ENCODE results near the gene CDC42EP5.

Gene CDC42EP5

GRCh38 chr19:54478677-54479266 is 5.7 kb upstream of the CDC42EP5 start:
- TF ChIP-seq ZFX (IDR thresholded peaks at IDR 0.05): no peak
- TF ChIP-seq CTCF (conservative IDR thresholded peaks at IDR 0.05): peak; percentile 84

GRCh38 chr19:54477650-54478049 is 4.6 kb upstream of the CDC42EP5 start:
- H3K27ac ChIP-seq: no peak overlapping the region
- TF ChIP-seq CTCF (conservative IDR thresholded peaks at IDR 0.05) (no peak), ZFX (IDR thresholded peaks at IDR 0.05) (no peak)

More at GRCh38 chr19:54478677-54479266, 5.7 kb upstream of the CDC42EP5 start:
- H3K27ac ChIP-seq: no peak overlapping the region

GRCh38 chr19:54475706-54476105 is 2.6 kb upstream of the CDC42EP5 start:
- TF ChIP-seq ZFX (IDR thresholded peaks at IDR 0.05) (no peak), CTCF (conservative IDR thresholded peaks at IDR 0.05) (no peak)
- no peak overlapping the region for H3K27ac ChIP-seq

DNA sequence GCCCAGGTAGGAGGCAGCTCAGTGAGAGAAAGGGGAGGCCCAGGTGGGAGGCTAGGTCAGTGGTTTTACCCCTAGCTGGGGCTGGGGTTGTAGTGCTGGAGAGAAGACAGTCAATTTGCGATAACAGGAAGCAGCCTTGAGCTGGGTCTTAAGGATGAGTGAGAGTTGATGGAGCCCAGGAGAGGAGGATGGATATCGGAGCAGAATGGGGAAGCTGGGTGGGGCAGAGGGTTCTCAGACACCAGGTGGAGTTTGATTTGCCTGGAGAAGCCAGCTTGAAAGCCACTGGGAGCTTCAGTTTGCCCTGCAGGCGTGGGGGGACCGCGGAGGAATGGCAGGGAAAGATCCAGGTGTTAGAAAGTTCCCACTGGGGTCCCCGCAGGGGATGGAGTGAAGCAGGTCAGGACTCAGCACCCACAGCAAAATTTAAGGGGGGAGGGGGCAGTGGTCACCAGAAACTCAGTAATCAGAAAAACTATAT is 836 bp upstream of the CDC42EP5 start:
- H3K27ac ChIP-seq: no peak overlapping the region
- TF ChIP-seq ZFX (IDR thresholded peaks at IDR 0.05): no peak
- TF ChIP-seq CTCF (conservative IDR thresholded peaks at IDR 0.05): no peak

DNA sequence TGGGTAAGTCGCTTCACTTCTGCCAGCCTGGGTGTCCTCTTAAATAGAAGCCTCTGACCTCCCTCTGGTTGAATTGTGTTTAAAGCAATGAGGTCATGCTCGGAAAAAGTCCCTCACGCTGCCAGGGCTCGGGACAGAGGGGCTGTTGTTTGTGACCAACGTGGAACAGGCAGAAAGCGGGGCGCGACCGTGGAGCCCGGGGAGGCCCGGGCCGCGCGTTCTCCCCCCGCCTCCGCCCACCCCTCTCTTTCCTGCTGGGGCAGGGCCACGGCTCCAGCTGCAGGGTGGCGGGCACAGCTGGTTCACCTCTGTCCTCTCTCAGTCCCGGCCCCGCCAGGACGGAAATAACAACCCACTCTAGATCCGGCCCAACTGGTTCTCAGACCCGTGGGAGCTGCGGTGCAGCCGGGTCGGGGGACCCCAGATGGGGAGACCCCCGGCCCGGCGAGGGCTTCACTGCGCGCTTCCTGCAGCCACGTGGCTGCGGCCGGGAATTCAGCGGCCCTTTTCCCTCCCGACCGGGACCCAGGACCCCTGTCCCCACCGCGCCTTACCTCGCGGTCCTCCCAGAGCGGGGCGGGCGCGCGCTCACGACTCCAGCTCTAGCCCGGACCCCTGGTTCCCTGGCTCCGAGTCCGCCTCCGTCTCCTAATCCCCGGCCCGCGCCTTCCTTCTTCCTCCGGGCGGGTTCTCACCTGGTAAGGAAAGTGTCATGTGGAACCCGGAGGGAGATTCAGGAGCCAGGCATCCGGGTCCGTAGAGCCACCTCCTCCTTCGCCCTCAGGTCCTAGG is 1.9 kb downstream of the CDC42EP5 start:
- TF ChIP-seq CTCF (conservative IDR thresholded peaks at IDR 0.05) (no peak), ZFX (IDR thresholded peaks at IDR 0.05) (no peak)
- H3K27ac ChIP-seq: peak overlapping the region; percentile 1

DNA sequence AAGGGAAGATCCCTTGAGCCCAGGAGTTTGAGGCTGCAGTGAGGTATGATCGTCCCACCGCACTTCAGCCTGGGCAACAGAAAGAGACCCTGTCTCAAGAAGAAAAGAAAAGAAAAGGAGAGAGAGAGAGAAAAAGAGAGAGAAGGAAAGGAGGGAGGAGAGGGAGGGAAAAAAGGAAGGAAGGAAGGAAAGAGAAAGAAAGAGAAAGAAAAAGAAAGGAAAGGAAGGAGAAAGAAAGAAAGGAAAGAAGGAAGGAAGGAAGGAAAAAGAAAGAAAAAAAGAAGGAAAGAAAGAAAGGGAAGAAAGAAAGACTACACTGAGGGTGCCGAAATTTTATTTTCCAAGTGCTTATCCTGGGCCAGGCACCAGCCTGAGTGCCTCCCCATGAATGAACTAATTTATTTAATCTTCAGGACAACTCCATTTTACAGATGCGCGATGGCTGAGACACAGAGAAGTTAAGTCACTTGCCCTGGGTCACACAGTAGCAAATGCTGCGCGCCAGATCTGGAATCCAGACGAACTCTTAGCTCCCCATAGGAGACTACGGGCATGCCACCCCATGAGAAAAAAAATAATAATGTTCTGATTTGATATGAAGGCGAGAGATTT is 2.7 kb downstream of the CDC42EP5 start:
- H3K27ac ChIP-seq: peak overlapping the region; percentile 86
- TF ChIP-seq CTCF (conservative IDR thresholded peaks at IDR 0.05) (no peak), ZFX (IDR thresholded peaks at IDR 0.05) (no peak)

DNA sequence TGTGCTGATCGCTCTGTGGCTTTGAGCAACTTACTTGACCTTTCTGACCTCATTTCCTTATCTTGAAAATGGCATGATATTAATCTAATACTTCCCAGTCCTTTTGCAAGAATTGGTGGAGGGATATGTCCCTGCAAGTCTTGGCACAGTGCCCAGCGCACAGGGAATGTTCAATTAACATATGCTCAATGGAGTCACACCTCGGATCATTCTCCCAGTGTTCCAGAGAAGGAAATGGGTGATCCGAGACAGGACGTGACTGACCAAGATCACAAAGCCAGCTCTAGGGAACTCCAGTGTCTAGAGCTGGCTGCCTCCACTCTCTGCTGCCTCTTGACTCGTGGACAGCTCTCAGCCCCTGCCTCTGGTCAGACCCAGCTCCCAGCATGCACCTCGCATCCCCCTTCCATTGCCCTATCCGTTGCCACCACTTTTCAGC is 3.6 kb downstream of the CDC42EP5 start:
- no peak for TF ChIP-seq CTCF (conservative IDR thresholded peaks at IDR 0.05)
- TF ChIP-seq ZFX (IDR thresholded peaks at IDR 0.05): no peak
- peak overlapping the region; percentile 86 for H3K27ac ChIP-seq

DNA sequence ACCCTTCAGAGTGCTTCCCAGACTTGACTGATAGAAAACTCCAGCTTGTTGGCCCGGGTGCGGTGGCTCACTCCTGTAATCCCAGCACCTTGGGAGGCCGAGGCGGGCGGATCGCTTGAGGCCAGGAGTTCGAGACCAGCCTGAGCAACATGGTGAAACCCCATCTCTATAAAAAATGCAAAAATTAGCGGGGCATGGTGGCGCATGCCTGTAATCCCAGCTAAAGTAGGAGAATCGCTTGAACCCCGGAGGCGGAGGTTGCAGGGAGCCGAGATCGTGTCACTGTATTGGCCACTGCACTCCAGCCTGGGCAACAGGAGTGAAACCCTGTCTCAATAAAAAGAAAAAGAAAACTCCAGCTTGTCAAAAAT is 7.0 kb downstream of the CDC42EP5 start:
- peak overlapping the region; percentile 100 for H3K27ac ChIP-seq
